Stomach (tissue), 9 donors: ENCODE measurements around the gene SDHAF2. TPM values are rescaled to one million over a fixed set of nuclear protein-coding genes. Genes with fewer than 3 reads are reported as not detected.

ENCODE experiments used
- DNase-seq, 2 donors: peaks; one replicate each; pipeline versions ENCODE4 v3.0.0 to v3.0.0-alpha.2; 2013 to 2019
- H3K27ac ChIP-seq, 5 donors: fragments of 200-600 bp in 4 of 5; sonication (generic) in 4 of 5; one replicate each; pipeline ENCODE4 v1.5.1; 2013 to 2019; ENCODE audit warnings: mild to moderate bottlenecking in 1 of 5, moderate library complexity in 1 of 5
- H3K27me3 ChIP-seq, 3 donors: fragments of 200-600 bp; sonication (generic); one replicate each; pipeline ENCODE4 v1.5.1; 2017 to 2019; ENCODE audit warnings: mixed run types in 1 of 3
- H3K36me3 ChIP-seq, 4 donors: fragments of 200-600 bp; sonication (generic); 1 replicate in 3 of 4; 2 replicates in 1 of 4; pipeline ENCODE4 v1.5.1; 2016 to 2019
- H3K4me1 ChIP-seq, 4 donors: fragments of 200-600 bp; sonication (generic); one replicate each; pipeline ENCODE4 v1.5.1; 2016 to 2019
- H3K4me3 ChIP-seq, 4 donors: fragments of 200-600 bp; sonication (generic) in 3 of 4; one replicate each; pipeline ENCODE4 v1.5.1; 2016 to 2019; ENCODE audit warnings: mild to moderate bottlenecking in 1 of 4
- H3K9me3 ChIP-seq, 4 donors: fragments of 200-600 bp; sonication (generic); one replicate each; pipeline ENCODE4 v1.5.1; 2016 to 2019
- EP300 ChIP-seq: sonication (generic); formaldehyde crosslinking; IDR thresholded peaks from one replicate; pipeline ENCODE4 v1.6.1; 2017; ENCODE audit warnings: antibody characterized with exemption
- POLR2A ChIP-seq, 4 donors: fragments of 450-650 bp; IDR thresholded peaks; one replicate each; pipeline ENCODE4 v1.6.1; 2016; ENCODE audit warnings: antibody characterized with exemption in 4 of 4, control low read depth in 2 of 4, mild to moderate bottlenecking in 1 of 4, moderate library complexity in 1 of 4
- POLR2AphosphoS5 ChIP-seq, 3 donors: sonication (generic); formaldehyde crosslinking; IDR thresholded peaks; one replicate each; pipeline ENCODE4 v1.6.1; 2016; ENCODE audit warnings: antibody characterized with exemption in 3 of 3
- WGBS, 5 donors: extraction: QIAGEN DNeasy Blood & Tissue Kit in 3 of 5; methylation state at CpG; one replicate each; pipeline versions ENCODE4 v1.1.5 to v1.1.7; 2013 to 2018; 5-methylcytosine and 5-hydroxymethylcytosine counted together
- intact Hi-C: fragments of 100-400 bp; cut with DNase I; formaldehyde crosslinking; loops from one replicate; pipeline ENCODE4 v1.15.1; 2023; ENCODE audit warnings: low total_unique reads
- polyA plus RNA-seq, 3 donors: library from polyadenylated mRNA; stranded (reverse); fragments of 200-250 nt; gene quantifications; one replicate each; pipeline ENCODE4 v1.2.3, GENCODE V29; 2013
- total RNA-seq, 5 donors: library from RNA; depleted of rRNA; stranded (reverse); fragments of >200 nt; gene quantifications; one replicate each; pipeline versions ENCODE4 v1.1.0 to v1.2.3, GENCODE V29; 2014 to 2016
- TF ChIP-seq, protein P1 (sequence below), 7 experiments: fragments of 450-650 bp in 4 of 7; fragments of 200-600 bp in 3 of 7; sonication (generic) in 3 of 7; IDR thresholded peaks; one replicate each; pipeline ENCODE4 v1.5.1; 2016 to 2019; ENCODE audit warnings: antibody characterized with exemption in 7 of 7, control low read depth in 2 of 7, mild to moderate bottlenecking in 1 of 7
- donor health status: healthy with polysubstance abuse.
- donor health status: Bipolar disorder and iron deficiency.
- donor health status: healthy.

The SDHAF2 gene
- total and polyA plus RNA-seq, 8 donors: 11.6 to 125 (median 42.1) TPM

DNA sequence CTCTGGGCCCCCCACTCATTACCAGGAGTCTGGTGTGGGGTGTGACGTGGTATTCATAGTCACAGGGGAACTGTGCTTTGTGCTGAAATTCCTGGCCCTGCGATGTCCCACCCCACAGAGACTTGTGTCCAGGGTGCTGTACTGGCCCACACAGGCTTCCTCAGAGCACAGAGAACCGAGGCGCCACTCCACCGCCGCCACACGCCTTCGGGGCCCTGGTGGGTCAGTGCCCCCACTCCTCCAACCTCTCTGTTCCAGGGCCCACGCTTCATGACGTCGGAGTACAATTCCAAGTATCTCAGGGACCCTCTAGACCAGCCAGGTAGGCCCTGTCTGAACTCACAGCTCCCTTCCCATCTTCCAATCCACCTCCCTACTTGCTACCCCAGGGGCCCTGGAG is 55.2 kb downstream of the SDHAF2 start:
- Histone ChIP-seq H3K27ac (no peak overlapping the region), H3K36me3 (peaks cover 0 to 7% (median 0%) of the 10 kb centered on the region in 4 donors), H3K4me3 (no peak overlapping the region), H3K27me3 (peaks cover 0 to 23% (median 16%) of the 10 kb centered on the region in 3 donors), H3K9me3 (no peaks in the 10 kb centered on the region), H3K4me1 (peaks cover 17 to 25% (median 23%) of the 10 kb centered on the region in 4 donors)
- DNase-seq: no peak
- intact Hi-C loops: no loop called here
- WGBS, 5 donors: 88 to 100% (median 93%) methylated on average over 11 of the region's 11 CpGs
- TF ChIP-seq EP300 (no peak), POLR2AphosphoS5 (IDR thresholded peaks at IDR 0.05) (no peak), POLR2A (IDR thresholded peaks at IDR 0.05) (no peak)
- TF ChIP-seq, protein P1, sequence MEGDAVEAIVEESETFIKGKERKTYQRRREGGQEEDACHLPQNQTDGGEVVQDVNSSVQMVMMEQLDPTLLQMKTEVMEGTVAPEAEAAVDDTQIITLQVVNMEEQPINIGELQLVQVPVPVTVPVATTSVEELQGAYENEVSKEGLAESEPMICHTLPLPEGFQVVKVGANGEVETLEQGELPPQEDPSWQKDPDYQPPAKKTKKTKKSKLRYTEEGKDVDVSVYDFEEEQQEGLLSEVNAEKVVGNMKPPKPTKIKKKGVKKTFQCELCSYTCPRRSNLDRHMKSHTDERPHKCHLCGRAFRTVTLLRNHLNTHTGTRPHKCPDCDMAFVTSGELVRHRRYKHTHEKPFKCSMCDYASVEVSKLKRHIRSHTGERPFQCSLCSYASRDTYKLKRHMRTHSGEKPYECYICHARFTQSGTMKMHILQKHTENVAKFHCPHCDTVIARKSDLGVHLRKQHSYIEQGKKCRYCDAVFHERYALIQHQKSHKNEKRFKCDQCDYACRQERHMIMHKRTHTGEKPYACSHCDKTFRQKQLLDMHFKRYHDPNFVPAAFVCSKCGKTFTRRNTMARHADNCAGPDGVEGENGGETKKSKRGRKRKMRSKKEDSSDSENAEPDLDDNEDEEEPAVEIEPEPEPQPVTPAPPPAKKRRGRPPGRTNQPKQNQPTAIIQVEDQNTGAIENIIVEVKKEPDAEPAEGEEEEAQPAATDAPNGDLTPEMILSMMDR (IDR thresholded peaks at IDR 0.05): no peak

DNA sequence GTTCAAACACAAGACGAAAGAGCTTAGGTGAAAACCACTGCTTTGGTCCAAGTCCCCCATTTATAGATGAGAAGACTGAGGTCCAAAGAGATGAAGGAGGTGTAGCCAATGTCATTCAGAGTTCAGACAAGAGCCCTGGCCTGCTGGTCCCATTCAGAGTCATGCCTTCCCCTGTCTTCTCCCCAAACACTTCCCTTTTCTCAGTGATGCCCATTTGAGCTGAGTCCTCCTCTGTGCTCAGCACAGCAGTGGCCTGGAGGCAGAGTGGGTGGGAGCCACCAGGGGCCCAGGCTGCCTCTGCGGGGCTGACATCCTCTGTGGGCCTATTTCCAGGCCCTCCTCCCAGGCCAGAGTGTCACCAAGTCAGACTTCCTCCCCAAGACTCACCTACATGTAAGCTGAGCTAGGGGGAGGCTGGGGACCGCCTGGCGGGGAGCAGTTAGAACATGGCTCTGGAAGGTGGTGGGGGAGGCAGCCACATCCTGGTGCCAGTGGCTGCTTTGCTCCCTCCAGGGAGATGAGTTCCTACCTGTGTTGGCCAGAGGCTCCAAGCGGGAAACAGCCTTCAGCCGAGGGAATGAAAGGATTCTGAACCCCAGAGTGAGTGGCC is 56.2 kb downstream of the SDHAF2 start:
- H3K36me3 ChIP-seq: peaks cover 0 to 7% (median 0%) of the 10 kb centered on the region in 4 donors
- H3K9me3 ChIP-seq: no peaks in the 10 kb centered on the region
- no peak overlapping the region for H3K27ac ChIP-seq
- H3K27me3 ChIP-seq: peaks cover 0 to 18% (median 14%) of the 10 kb centered on the region in 3 donors
- WGBS, 5 donors: 89 to 98% (median 94%) methylated on average over 5 to 6 of the region's 6 CpGs
- TF ChIP-seq POLR2A (IDR thresholded peaks at IDR 0.05) (no peak), POLR2AphosphoS5 (IDR thresholded peaks at IDR 0.05) (no peak), EP300 (no peak)
- TF ChIP-seq, protein P1 (IDR thresholded peaks at IDR 0.05): no peak
- H3K4me1 ChIP-seq: peaks cover 26 to 30% (median 27%) of the 10 kb centered on the region in 4 donors
- H3K4me3 ChIP-seq: no peak overlapping the region
- intact Hi-C loops: no loop called here
- no peak for DNase-seq

DNA sequence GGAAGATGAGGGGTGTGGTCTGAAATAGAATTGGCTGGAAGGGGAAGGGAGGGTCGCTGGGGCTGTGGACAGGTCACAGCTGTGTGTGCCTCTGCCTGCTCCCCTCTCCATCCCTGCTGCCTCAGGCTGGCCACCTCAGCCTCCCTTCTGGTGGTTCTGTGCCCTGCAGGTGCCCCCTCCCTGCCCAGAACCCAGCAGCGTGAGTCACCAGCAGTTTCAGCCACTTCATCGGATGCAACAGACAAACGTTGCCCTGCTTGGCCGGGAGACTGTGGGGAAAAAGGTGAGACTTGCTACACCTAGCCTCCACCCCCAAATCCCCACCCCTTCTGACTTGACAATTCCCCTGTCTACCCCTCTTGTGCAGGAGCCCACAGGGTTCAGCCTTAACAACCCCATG is 56.9 kb downstream of the SDHAF2 start:
- WGBS, 5 donors: 74 to 98% (median 84%) methylated on average over 4 to 5 of the region's 5 CpGs
- Histone ChIP-seq H3K9me3 (no peaks in the 10 kb centered on the region), H3K4me3 (no peak overlapping the region), H3K4me1 (peaks cover 25 to 28% (median 26%) of the 10 kb centered on the region in 4 donors), H3K36me3 (peaks cover 0 to 7% (median 0%) of the 10 kb centered on the region in 4 donors), H3K27me3 (peaks cover 0 to 12% (median 7%) of the 10 kb centered on the region in 3 donors), H3K27ac (no peak overlapping the region)
- no peak for DNase-seq
- no peak for TF ChIP-seq POLR2AphosphoS5 (IDR thresholded peaks at IDR 0.05)
- TF ChIP-seq EP300: no peak
- TF ChIP-seq, protein P1 (IDR thresholded peaks at IDR 0.05): no peak
- TF ChIP-seq POLR2A (IDR thresholded peaks at IDR 0.05): no peak
- intact Hi-C loops: no loop called here

- Histone ChIP-seq H3K9me3 (no peaks in the 10 kb centered on the region), H3K27ac (no peak overlapping the region), H3K4me3 (no peak overlapping the region), H3K27me3 (peaks cover 0 to 5% (median under 1%) of the 10 kb centered on the region in 3 donors), H3K4me1 (peaks cover 25 to 28% (median 26%) of the 10 kb centered on the region in 4 donors), H3K36me3 (peaks cover 0 to 7% (median 0%) of the 10 kb centered on the region in 4 donors)
- TF ChIP-seq, protein P1 (IDR thresholded peaks at IDR 0.05): no peak
- TF ChIP-seq POLR2AphosphoS5 (IDR thresholded peaks at IDR 0.05) (no peak), POLR2A (IDR thresholded peaks at IDR 0.05) (no peak), EP300 (no peak)
- intact Hi-C loops: no loop called here
- WGBS, 5 donors: 94 to 98% (median 95%) methylated on average over 4 of the region's 4 CpGs
- no peak for DNase-seq
These were observed 57.6 kb downstream of the SDHAF2 start for GRCh38 chr11:61487342-61488025.
